Sigmoid colon (tissue), 4 donors: ENCODE measurements around the gene C1orf21.

ENCODE experiments used
- EP300 ChIP-seq, 4 donors: sonication (generic); formaldehyde crosslinking; IDR thresholded peaks; one replicate each; pipeline ENCODE4 v1.6.1; 2017; ENCODE audit warnings: antibody characterized with exemption in 4 of 4
- TF ChIP-seq, protein P1 (sequence below), 4 experiments: fragments of 450-650 bp in 3 of 4; fragments of 200-600 bp in 1 of 4; IDR thresholded peaks; one replicate each; pipeline ENCODE4 v1.5.1; 2016 to 2019; ENCODE audit warnings: antibody characterized with exemption in 4 of 4, mild to moderate bottlenecking in 3 of 4, moderate library complexity in 2 of 4

DNA sequence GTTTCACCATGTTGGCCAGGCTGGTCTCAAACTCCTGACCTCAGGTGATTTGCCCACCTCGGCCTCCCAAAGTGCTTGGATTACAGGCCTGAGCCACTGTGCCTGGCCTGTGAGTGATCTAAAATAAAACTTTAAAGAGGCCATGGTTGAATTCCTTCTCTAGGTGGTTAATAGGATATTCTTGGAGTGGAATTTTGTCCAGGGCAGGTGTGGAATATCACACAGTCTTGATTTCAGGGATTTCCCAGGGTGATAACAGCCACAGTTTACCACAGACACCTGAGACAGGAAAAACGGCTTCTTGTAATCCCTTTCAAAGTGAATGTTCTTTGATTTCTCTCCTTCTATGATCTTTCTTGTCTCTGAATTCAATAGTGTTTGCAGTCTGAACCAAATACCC, 32.1 kb upstream of the C1orf21 start:
- TF ChIP-seq, protein P1, sequence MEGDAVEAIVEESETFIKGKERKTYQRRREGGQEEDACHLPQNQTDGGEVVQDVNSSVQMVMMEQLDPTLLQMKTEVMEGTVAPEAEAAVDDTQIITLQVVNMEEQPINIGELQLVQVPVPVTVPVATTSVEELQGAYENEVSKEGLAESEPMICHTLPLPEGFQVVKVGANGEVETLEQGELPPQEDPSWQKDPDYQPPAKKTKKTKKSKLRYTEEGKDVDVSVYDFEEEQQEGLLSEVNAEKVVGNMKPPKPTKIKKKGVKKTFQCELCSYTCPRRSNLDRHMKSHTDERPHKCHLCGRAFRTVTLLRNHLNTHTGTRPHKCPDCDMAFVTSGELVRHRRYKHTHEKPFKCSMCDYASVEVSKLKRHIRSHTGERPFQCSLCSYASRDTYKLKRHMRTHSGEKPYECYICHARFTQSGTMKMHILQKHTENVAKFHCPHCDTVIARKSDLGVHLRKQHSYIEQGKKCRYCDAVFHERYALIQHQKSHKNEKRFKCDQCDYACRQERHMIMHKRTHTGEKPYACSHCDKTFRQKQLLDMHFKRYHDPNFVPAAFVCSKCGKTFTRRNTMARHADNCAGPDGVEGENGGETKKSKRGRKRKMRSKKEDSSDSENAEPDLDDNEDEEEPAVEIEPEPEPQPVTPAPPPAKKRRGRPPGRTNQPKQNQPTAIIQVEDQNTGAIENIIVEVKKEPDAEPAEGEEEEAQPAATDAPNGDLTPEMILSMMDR (IDR thresholded peaks at IDR 0.05): no peak
- TF ChIP-seq EP300 (IDR thresholded peaks at IDR 0.05): no peak
